NCI-H2196 treated with DMSO at 0.1 percent for 48 hours (cell line): ENCODE results near the gene HTR3B.
"Not testable (repeated sequence)": the region's sequence is repeated elsewhere in the genome, so short reads cannot be mapped to it uniquely, and the experiment has no call there.

Experiments used
- DNase-seq: peaks from one replicate; lab custom pipeline; 2025; ENCODE audit not compliant: unreplicated experiment; lab: John Stamatoyannopoulos, UW

The HTR3B gene

DNA sequence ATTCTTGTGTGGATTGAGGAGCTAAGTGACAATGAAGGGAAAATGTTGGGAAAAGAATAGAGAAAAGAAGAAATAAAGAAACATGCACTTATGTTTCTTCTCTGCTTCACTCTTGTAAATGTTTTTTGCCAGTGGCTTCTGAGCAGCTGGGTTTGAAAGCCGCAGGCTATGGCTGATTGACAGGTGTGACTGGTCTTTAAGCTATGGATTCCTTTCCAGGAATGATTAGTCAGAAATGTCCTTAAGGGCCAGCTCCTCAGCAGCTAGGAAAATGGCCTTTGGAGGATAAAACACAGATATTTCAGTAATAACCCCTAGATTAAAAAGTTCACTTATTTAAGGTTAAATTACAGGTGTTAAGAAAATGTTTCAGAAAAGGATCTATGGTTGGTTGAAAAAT lies 22.7 kb upstream of the HTR3B start:
- DNase-seq: no peak

DNA sequence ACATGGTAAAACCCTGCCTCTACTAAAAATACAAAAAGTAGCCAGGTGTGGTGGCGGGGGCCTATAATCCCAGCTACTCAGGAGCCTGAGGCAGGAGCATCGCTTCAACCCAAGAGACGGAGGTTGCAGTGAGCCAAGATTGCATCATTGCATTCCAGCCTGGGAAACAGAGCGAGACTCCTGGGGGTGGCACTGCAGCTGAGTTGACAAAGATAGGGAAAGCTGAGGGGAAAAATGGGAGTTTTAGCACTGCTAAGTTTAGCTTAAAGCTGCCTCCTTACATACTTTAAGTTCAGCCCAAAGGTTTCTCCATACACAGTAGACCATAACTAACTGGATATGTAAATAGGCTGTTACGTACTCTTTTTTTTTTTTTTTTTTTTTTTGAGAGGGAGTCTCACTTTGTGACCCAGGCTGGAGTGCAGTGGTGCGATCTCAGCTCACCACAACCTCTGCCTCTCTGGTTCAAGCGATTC lies 20.2 kb upstream of the HTR3B start:
- DNase-seq: no peak

DNA sequence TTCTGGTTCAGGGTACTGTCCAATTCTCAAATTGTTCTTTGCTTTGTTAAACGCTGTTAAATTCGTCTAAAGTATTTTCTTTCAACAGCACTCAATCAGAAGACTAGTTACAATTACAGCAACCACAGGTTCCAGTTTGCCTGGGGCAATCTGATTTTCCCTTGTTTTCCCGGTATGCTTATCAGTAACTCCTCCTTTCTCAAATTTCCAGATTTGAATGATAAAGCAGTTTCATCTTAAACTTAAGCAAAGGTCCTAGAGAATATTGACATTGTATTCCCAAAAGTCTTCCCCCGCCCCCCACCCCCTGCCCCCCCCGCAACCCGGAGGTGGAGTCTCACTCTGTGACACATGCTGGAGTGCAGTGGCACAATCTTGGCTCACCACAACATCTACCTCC lies 18.7 kb upstream of the HTR3B start:
- DNase-seq: peak; percentile 38

GRCh38 chr11:113888848-113889247 lies 15.7 kb upstream of the HTR3B start:
- DNase-seq: no peak

DNA sequence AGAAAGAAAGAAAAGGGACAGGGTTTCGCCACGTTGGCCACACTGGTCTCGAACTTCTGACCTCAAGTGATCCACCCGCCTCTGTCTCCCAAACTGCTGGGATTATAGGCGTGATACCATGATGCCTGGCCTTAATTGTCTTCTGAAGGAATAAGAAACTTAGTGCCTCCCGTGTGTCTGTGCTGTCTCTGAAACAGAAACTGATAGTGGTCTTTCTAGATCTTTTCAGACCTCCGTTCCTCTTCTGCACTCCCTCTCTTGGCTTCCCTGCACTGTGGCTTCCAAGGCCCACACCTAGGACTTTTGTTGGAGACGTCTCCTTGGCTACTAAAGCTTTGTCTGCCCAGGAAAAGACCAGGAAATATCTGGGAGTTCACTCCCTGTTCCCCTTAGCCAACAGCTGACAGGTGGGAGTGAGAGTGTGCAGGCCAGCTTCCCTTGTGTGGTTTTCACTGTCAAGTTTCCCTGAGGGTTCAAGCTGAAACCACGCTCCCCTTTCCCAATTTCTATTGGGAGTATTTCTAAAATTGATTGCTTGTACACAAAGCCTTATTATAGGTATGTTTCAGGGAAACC lies 10.1 kb upstream of the HTR3B start:
- DNase-seq: no peak

GRCh38 chr11:113895367-113896155 lies 9.0 kb upstream of the HTR3B start:
- DNase-seq: no peak

- DNase-seq: peak; percentile 25
Observed at GRCh38 chr11:113896156-113896879, 8.3 kb upstream of the HTR3B start.

DNA sequence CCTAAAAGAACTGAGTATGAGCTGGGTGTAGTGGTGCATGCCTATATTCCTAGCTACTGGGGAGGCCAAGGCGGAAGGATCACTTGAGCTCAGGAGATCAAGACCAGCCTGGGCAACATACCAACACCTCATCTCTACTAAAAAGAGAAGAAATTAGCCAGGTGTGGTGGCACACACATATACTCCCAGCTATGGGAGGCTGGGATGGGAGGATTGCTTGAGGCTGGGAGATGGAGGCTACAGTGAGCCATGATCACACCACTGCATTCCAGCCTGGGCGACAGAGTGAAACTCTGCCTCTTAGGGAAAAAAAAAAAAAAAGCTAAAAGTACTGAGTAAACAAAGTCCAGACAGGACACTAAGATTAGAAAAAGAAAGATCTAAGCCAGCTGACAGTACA lies 3.5 kb upstream of the HTR3B start:
- no peak for DNase-seq

DNA sequence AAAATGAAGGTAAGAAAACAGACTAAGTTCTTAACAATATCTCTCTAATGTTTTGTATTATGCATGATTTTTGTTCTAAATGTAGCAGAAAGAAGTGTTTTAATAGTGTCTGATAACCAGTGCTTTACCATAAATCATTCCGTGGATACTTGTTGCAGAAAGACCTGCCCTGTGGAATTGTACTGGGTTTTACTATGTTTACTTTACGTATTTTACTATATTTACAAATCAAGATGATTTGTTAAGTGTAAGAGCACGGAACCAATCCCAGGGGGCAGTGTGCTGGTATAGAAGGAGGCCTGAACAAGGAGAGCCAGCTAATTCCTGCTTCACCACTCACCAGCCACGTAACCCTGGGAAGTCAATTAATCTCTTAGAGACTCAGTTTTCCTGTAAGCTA lies 1.4 kb downstream of the HTR3B start:
- DNase-seq: no peak

- no peak for DNase-seq
Observed at GRCh38 chr11:113906516-113906915, 1.9 kb downstream of the HTR3B start.

DNA sequence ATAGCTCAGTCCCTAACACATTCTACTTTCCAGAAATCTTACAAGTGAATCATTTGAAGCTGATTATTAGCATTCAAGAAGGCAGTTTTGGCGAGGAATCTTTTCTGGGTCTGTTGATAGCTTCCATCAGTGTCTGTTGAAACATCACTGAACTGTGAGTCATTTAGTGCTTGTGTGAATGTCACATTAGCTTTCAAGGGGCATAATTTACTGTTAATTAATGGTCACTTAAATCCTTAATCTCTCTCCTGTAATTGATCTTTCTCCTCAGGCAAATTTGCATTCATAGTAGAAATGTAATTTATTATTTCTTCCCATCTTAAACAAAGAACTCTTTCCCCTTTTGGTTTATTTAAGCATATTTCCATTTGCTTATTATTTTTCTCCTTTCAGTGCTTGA lies 2.6 kb downstream of the HTR3B start:
- DNase-seq: no peak

- no peak for DNase-seq
Observed at GRCh38 chr11:113907681-113908080, 3.1 kb downstream of the HTR3B start.

- no peak for DNase-seq
Observed at GRCh38 chr11:113908098-113908497, 3.5 kb downstream of the HTR3B start.

GRCh38 chr11:113911491-113911890 lies 6.9 kb downstream of the HTR3B start:
- DNase-seq: not testable (repeated sequence)

DNA sequence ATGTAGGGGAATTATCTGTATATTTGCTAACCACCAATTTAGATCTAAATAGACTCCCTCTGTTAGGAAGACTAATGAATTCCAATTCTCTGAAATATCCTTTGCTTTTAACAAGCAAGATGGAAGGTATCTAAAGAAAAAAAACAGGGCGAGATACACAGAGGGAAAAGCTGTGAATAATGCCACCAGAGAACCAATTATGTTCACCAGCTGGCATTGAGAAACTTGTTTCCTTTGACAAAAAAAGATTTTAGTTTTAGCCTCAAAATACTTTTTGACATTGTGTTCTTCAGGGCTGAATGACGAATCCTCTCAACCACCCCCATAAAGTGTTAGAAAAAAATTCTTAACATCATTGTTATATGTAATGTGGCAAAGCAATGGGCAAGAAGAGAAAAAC lies 19.0 kb downstream of the HTR3B start:
- no peak for DNase-seq

DNA sequence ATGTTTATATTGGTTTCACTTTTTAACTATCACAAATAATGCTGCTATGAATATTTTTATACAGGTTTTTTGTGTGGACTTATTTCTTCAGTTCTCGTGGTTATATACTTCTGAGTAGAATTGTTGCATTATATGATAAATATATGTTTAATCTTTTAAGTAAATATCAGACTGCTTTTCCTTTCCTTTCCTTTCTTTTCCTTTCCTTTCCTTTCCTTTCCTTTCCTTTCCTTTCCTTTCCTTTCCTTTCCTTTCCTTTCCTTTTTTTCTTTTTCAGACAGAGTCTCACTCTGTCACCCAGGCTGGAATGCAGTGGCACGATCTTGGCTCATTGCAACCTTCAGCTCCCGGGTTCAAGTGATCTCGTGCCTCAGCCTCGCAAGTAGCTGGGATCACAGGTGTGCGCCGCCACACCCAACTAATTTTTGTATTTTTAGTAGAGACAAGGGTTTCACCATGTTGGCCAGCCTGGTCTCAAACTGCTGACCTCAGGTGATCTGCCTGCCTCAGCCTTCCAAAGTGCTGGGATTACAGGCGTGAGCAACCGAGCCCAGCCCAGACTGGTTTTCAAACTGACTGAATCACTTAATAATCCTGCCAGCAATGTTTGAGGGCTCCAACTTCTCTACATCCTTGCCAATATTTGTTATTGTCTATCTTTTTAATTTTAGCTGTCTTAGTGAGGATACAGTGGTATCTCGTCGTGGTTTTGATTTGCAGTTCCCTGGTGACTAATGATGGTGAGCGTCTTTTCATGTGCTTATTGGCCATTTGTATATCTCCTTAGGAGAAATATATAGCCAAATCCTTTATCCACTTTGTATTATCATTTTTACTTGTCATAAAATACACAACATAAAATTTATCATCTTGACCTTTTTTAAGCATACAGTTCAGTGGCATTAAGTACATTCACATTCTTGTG lies 21.9 kb downstream of the HTR3B start:
- no peak for DNase-seq

GRCh38 chr11:113928311-113928710 lies 23.7 kb downstream of the HTR3B start:
- DNase-seq: no peak

DNA sequence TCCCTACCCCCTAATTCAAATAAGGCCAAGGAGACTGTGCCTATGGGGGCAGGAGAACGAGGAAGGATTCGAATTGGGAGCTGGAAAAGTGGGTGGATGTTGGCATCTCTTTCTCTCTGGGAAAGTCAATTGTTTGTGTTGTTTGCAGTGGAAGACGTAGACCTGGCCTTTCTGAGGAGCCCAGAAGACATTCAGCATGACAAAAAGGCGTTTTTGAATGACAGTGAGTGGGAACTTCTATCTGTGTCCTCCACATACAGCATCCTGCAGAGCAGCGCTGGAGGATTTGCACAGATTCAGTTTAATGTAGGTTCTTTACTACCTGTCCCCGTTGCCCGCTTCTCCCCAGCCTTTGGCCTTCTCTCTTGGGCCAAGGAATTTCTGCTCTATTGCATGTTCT lies 28.2 kb downstream of the HTR3B start:
- no peak for DNase-seq

- not testable (repeated sequence) for DNase-seq
Observed at GRCh38 chr11:113934193-113934592, 29.6 kb downstream of the HTR3B start.

GRCh38 chr11:113934761-113935160 lies 30.2 kb downstream of the HTR3B start:
- DNase-seq: no peak

GRCh38 chr11:113935858-113936257 lies 31.3 kb downstream of the HTR3B start:
- no peak for DNase-seq
